Measurements from ENCODE around the gene FCHSD1. TPM values are rescaled to one million over a fixed set of nuclear protein-coding genes. Genes with fewer than 3 reads are reported as not detected.

The FCHSD1 gene
- total and polyA plus RNA-seq, 10 of the 15 experiments (the other 5 are each of a cell fraction or from before 2014, with no cell fraction given) = 0.97 to 22.8 (median 10.7) TPM

GRCh38 chr5:141618804-141619554, 32.2 kb downstream of the FCHSD1 start, which contains the start of gene DIAPH1 (continued):
- TF ChIP-seq, protein P1, sequence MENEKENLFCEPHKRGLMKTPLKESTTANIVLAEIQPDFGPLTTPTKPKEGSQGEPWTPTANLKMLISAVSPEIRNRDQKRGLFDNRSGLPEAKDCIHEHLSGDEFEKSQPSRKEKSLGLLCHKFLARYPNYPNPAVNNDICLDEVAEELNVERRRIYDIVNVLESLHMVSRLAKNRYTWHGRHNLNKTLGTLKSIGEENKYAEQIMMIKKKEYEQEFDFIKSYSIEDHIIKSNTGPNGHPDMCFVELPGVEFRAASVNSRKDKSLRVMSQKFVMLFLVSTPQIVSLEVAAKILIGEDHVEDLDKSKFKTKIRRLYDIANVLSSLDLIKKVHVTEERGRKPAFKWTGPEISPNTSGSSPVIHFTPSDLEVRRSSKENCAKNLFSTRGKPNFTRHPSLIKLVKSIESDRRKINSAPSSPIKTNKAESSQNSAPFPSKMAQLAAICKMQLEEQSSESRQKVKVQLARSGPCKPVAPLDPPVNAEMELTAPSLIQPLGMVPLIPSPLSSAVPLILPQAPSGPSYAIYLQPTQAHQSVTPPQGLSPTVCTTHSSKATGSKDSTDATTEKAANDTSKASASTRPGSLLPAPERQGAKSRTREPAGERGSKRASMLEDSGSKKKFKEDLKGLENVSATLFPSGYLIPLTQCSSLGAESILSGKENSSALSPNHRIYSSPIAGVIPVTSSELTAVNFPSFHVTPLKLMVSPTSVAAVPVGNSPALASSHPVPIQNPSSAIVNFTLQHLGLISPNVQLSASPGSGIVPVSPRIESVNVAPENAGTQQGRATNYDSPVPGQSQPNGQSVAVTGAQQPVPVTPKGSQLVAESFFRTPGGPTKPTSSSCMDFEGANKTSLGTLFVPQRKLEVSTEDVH (IDR thresholded peaks at IDR 0.05; ENCODE audit: low read depth, partially characterized antibody) = no peak
- TF ChIP-seq MLLT1 (IDR thresholded peaks at IDR 0.05) (0 out of 2 replicates have a peak, but pooled peaks have one; percentile 28), MEF2B (IDR thresholded peaks at IDR 0.05; ENCODE audit: partially characterized antibody, poor library complexity, severe bottlenecking) (no peak), IKZF1 (conservative IDR thresholded peaks at IDR 0.05) (peak; percentile 89), MXI1 (IDR thresholded peaks at IDR 0.05; ENCODE audit: low read depth, low read length) (peak; percentile 97), PRDM15 (CRISPR knock-in tag; IDR thresholded peaks at IDR 0.05) (no peak), TCF12 (IDR thresholded peaks at IDR 0.05; ENCODE audit: low read depth, low read length) (0 out of 2 replicates have a peak, but pooled peaks have one; percentile 38), CBX3 (IDR thresholded peaks at IDR 0.05; ENCODE audit: borderline replicate concordance, low read depth) (no peak), MTA2 (IDR thresholded peaks at IDR 0.05; ENCODE audit: low read depth) (no peak), TCF7 (IDR thresholded peaks at IDR 0.05; ENCODE audit: borderline replicate concordance) (no peak), RFX5 (IDR thresholded peaks at IDR 0.05; ENCODE audit: low read depth, low read length) (peak; percentile 60; the same call in 1 of the 2 replicates), SREBF2 (IDR thresholded peaks at IDR 0.05; ENCODE audit: low read length) (no peak), JUND (IDR thresholded peaks at IDR 0.05; ENCODE audit: low read depth, low read length) (peak; percentile 97)
- TF ChIP-seq, protein P2, sequence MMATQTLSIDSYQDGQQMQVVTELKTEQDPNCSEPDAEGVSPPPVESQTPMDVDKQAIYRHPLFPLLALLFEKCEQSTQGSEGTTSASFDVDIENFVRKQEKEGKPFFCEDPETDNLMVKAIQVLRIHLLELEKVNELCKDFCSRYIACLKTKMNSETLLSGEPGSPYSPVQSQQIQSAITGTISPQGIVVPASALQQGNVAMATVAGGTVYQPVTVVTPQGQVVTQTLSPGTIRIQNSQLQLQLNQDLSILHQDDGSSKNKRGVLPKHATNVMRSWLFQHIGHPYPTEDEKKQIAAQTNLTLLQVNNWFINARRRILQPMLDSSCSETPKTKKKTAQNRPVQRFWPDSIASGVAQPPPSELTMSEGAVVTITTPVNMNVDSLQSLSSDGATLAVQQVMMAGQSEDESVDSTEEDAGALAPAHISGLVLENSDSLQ (IDR thresholded peaks at IDR 0.05) = no peak
- TF ChIP-seq, protein P3, sequence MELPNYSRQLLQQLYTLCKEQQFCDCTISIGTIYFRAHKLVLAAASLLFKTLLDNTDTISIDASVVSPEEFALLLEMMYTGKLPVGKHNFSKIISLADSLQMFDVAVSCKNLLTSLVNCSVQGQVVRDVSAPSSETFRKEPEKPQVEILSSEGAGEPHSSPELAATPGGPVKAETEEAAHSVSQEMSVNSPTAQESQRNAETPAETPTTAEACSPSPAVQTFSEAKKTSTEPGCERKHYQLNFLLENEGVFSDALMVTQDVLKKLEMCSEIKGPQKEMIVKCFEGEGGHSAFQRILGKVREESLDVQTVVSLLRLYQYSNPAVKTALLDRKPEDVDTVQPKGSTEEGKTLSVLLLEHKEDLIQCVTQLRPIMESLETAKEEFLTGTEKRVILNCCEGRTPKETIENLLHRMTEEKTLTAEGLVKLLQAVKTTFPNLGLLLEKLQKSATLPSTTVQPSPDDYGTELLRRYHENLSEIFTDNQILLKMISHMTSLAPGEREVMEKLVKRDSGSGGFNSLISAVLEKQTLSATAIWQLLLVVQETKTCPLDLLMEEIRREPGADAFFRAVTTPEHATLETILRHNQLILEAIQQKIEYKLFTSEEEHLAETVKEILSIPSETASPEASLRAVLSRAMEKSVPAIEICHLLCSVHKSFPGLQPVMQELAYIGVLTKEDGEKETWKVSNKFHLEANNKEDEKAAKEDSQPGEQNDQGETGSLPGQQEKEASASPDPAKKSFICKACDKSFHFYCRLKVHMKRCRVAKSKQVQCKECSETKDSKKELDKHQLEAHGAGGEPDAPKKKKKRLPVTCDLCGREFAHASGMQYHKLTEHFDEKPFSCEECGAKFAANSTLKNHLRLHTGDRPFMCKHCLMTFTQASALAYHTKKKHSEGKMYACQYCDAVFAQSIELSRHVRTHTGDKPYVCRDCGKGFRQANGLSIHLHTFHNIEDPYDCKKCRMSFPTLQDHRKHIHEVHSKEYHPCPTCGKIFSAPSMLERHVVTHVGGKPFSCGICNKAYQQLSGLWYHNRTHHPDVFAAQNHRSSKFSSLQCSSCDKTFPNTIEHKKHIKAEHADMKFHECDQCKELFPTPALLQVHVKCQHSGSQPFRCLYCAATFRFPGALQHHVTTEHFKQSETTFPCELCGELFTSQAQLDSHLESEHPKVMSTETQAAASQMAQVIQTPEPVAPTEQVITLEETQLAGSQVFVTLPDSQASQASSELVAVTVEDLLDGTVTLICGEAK (IDR thresholded peaks at IDR 0.05; ENCODE audit: borderline replicate concordance) = peak; percentile 35; the same call in 1 of the 2 replicates
